Measurements from ENCODE around the gene TXNL4A. TPM values are rescaled to one million over a fixed set of nuclear protein-coding genes. Genes with fewer than 3 reads are reported as not detected.

TXNL4A gene, protein sequence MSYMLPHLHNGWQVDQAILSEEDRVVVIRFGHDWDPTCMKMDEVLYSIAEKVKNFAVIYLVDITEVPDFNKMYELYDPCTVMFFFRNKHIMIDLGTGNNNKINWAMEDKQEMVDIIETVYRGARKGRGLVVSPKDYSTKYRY
- total RNA-seq = 30.3 and 58.5 TPM in 2 replicates

DNA sequence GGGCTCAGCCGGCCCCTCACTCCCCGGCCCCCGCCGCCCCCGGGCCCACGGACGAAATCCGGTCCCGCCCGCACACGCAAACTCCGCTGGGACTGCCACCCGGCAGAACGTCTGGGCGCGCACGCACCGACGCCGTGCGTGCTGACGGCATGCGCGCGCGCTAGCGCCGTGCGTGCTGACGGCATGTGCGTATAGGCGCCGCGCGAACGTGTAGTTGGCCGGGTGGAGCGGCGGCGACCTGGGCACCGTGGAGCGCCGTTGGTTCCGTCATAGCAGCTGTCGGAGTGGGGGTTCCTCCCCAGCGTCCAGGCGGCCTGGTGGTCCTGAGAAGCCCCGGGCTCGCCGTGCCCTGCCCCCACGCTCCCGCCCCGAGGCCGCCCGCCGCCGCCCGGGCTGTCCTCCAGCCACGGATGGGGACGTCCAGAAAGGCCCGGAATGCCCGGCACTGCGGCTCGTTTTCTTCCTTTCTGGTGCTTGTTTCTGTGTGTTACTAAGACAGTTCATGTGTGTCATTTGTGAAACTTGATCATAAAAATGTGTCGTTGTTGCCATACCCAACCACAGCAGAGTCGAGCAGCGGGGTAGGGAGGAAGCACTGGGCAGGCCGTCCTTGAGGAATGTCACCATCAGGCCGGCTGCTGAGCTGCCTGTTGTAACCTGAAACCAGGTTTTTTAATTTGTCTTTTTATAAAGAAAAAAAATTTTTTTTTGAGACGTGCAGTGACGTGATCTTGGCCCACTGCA is at the start of gene TXNL4A:
Gene TXNL4A (minus strand): TSS at position 113 of the 744 bp plus-strand sequence. CDS start 171 bp downstream, outside the sequence.

GRCh38 chr18:80034068-80034851 is 45.9 kb upstream of the TXNL4A start, which contains the start of gene RBFA:
RBFA (plus strand) TSS chr18:80034434; CDS start chr18:80034496, 62 bp downstream.

DNA sequence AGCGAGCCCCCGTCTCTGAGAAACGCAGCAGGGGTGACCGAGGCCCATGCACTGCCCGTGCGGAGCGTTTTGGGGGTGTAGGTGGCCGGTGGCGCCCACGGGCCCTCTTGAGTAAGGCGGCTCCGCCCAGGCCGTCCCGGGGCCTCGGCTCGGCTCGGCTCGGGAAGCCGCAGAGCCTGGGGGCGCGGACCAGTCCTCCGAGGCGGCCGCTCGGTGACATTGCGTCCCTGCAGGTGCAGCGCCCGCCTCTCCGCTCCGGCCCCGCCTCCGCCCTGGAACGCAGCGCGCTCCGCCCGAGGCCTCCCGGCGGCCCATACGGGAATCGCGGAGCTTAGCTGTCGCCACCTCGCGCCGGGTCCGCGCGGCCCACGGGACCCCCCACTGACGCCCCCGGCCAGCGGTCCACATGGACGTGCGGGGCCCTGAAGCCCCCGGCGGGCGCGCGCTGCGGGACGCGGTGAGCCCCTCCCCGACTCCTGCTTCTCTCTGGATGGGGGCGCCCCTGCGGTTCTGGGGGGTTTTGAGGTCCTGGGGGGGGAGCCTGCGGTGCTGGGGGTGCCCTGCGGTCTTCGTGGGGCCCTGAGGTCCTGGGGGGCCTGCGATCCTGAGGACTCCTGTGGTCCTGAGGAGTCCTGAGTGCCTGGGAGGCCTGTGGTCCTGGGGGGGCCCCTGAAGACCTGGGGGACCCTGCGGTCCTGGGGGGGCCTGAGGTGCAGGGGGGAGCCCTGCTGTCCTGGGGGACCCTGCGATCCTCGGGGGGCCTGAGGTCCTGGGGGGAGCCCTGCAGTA is 23.8 kb downstream of the TXNL4A start, which contains the start of gene HSBP1L1:
Gene HSBP1L1 (plus strand): TSS at position 314 of the 789 bp plus-strand sequence. CDS start 93 bp downstream, at position 407.

GRCh38 chr18:79951545-79952455 is 36.6 kb downstream of the TXNL4A start, which contains the start of gene SLC66A2:
SLC66A2 (minus strand) TSS chr18:79951653; CDS start chr18:79950926, 727 bp downstream.

Other genes starting within 250 kb of the TXNL4A start
- 0.73 and 3.3 TPM in 2 replicates for gene KCNG2, start 190.6 kb downstream of the TXNL4A start, total RNA-seq
- gene SLC66A2, start 36.9 kb downstream of the TXNL4A start, total RNA-seq = 40.3 and 64.3 TPM in 2 replicates
- gene HSBP1L1, start 23.9 kb downstream of the TXNL4A start, total RNA-seq = 4.0 and 5.8 TPM in 2 replicates
- 23.7 and 29.4 TPM in 2 replicates for gene RBFA, start 45.9 kb upstream of the TXNL4A start, total RNA-seq
- 16.9 and 22.4 TPM in 2 replicates for gene ADNP2, start 120.7 kb upstream of the TXNL4A start, total RNA-seq

All from smooth muscle cell of trachea (primary cell).